GM23338 (cell line): Measurements from ENCODE around the gene CACNB2. TPM values are rescaled to one million over a fixed set of nuclear protein-coding genes. Genes with fewer than 3 reads are reported as not detected.

Experiments
- ATAC-seq: fragments of 200-7000 bp; cut with Tn5 transposase; 3 replicates; pipeline ENCODE4 v1.9.1; 2020
- DNase-seq: peaks from one replicate; pipeline ENCODE4 v3.0.0-alpha.2; 2015; ENCODE audit warnings: low spot score
- H2AFZ ChIP-seq: fragments of 200-600 bp; sonication (generic); 2 replicates; pipeline ENCODE4 v1.8.0; 2016; ENCODE audit warnings: antibody characterized with exemption, mild to moderate bottlenecking, moderate library complexity
- H3F3A ChIP-seq: fragments of 200-600 bp; sonication (generic); replicated peaks from 2 replicates; pipeline ENCODE4 v1.8.0; 2017; ENCODE audit warnings: antibody characterized with exemption, mixed run types, low read depth
- H3K27ac ChIP-seq: fragments of 200-600 bp; sonication (generic); 2 replicates; pipeline ENCODE4 v1.6.1; 2016; ENCODE audit warnings: low read depth
- H3K27me3 ChIP-seq: fragments of 200-600 bp; sonication (generic); 2 replicates; pipeline ENCODE4 v1.8.0; 2016; ENCODE audit warnings: mild to moderate bottlenecking, mixed run types, moderate library complexity; ENCODE audit not compliant: insufficient read depth
- H3K36me3 ChIP-seq: fragments of 200-600 bp; sonication (generic); 2 replicates; pipeline ENCODE4 v1.8.0; 2016; ENCODE audit warnings: mild to moderate bottlenecking; ENCODE audit not compliant: insufficient read depth
- H3K4me1 ChIP-seq: fragments of 200-600 bp; sonication (generic); 2 replicates; pipeline ENCODE4 v1.8.0; 2016; ENCODE audit warnings: mild to moderate bottlenecking, moderate library complexity; ENCODE audit not compliant: insufficient read depth
- H3K4me2 ChIP-seq: fragments of 200-600 bp; sonication (generic); 2 replicates; pipeline ENCODE4 v1.7.1; 2017; ENCODE audit warnings: mixed run types
- H3K4me3 ChIP-seq: fragments of 200-600 bp; sonication (generic); 2 replicates; pipeline ENCODE4 v1.6.1; 2016; ENCODE audit warnings: mixed run types
- H3K79me2 ChIP-seq: fragments of 200-600 bp; sonication (generic); replicated peaks from 2 replicates; pipeline ENCODE4 v1.8.0; 2017; ENCODE audit warnings: mild to moderate bottlenecking; ENCODE audit not compliant: insufficient read depth
- H3K9me2 ChIP-seq: fragments of 200-600 bp; sonication (generic); 2 replicates; pipeline ENCODE4 v1.8.0; 2017; ENCODE audit not compliant: insufficient read depth
- H4K20me1 ChIP-seq: fragments of 200-600 bp; sonication (generic); replicated peaks from 2 replicates; pipeline ENCODE4 v1.8.0; 2017; ENCODE audit warnings: mild to moderate bottlenecking; ENCODE audit not compliant: insufficient read depth
- H3K27ac Mint-ChIP-seq: 2 replicates; pipeline ENCODE4 v1.8.0; 2020; ENCODE audit warnings: inconsistent platforms, mild to moderate bottlenecking, moderate library complexity, mixed read lengths
- H3K27me3 Mint-ChIP-seq: 3 replicates; pipeline ENCODE4 v1.8.0; 2022; ENCODE audit warnings: low read depth, mild to moderate bottlenecking, moderate library complexity, mixed read lengths, inconsistent platforms; ENCODE audit not compliant: insufficient read depth, poor library complexity
- H3K36me3 Mint-ChIP-seq: 3 replicates; pipeline ENCODE4 v1.8.0; 2021; ENCODE audit warnings: low read depth, mild to moderate bottlenecking, inconsistent platforms, moderate library complexity, mixed read lengths
- H3K4me1 Mint-ChIP-seq: 3 replicates; pipeline ENCODE4 v1.8.0; 2020; ENCODE audit warnings: mild to moderate bottlenecking, inconsistent platforms, mixed read lengths
- H3K4me3 Mint-ChIP-seq: 3 replicates; pipeline ENCODE4 v1.8.0; 2021; ENCODE audit warnings: moderate library complexity, mild to moderate bottlenecking, inconsistent platforms, mixed read lengths
- H3K9me3 Mint-ChIP-seq: 3 replicates; pipeline ENCODE4 v1.8.0; 2020; ENCODE audit warnings: moderate library complexity, mild to moderate bottlenecking, inconsistent platforms, mixed read lengths
- CREB1 ChIP-seq: fragments of 250-450 bp; sonication (Bioruptor Pico); IDR thresholded peaks from 2 replicates; pipeline ENCODE4 v1.5.0; 2020; ENCODE audit warnings: low read depth, mild to moderate bottlenecking, moderate library complexity
- EZH2 ChIP-seq: fragments of 200-600 bp; sonication (generic); IDR thresholded peaks from one replicate; pipeline ENCODE4 v1.8.0; 2017; ENCODE audit warnings: antibody characterized with exemption, mild to moderate bottlenecking, low read depth; ENCODE audit not compliant: unreplicated experiment
- EZH2phosphoT487 ChIP-seq: fragments of 200-600 bp; sonication (generic); IDR thresholded peaks from one replicate; pipeline ENCODE4 v1.8.1; 2018; ENCODE audit warnings: antibody characterized with exemption; ENCODE audit not compliant: unreplicated experiment
- JUNB ChIP-seq: IDR thresholded peaks from one replicate; pipeline ENCODE4 v1.6.1; 2016; ENCODE audit warnings: antibody characterized with exemption; ENCODE audit not compliant: unreplicated experiment
- NANOG ChIP-seq: IDR thresholded peaks from 2 replicates; pipeline ENCODE4 v1.6.1; 2016; ENCODE audit warnings: antibody characterized with exemption, borderline replicate concordance
- POLR2AphosphoS5 ChIP-seq: IDR thresholded peaks from 2 replicates; pipeline ENCODE4 v1.6.1; 2016; ENCODE audit warnings: antibody characterized with exemption, low read depth
- STAT1 ChIP-seq: IDR thresholded peaks from one replicate; pipeline ENCODE4 v1.6.1; 2016; ENCODE audit warnings: antibody characterized with exemption; ENCODE audit not compliant: unreplicated experiment
- ZNF114 ChIP-seq: fragments of 250-450 bp; sonication (Bioruptor Pico); IDR thresholded peaks from 2 replicates; pipeline ENCODE4 v1.5.0; 2020; ENCODE audit warnings: mild to moderate bottlenecking, moderate library complexity
- ZNF331 ChIP-seq: fragments of 250-450 bp; sonication (Bioruptor Pico); IDR thresholded peaks from 2 replicates; pipeline ENCODE4 v1.5.0; 2020; ENCODE audit warnings: low read depth, mild to moderate bottlenecking, moderate library complexity
- polyA plus RNA-seq: library from polyadenylated mRNA; unstranded; fragments of >200 nt; fragmentation: Nextera tagmentation; extraction: Ambion mirVana; gene quantifications from 2 replicates; pipeline ENCODE4 v1.2.1, GENCODE V29; 2016
- total RNA-seq: library from RNA; depleted of rRNA; stranded (reverse); fragments of >200 nt; shearing (Covaris generic); gene quantifications from 2 replicates; pipeline ENCODE4 v1.2.3, GENCODE V29; 2014
- TF ChIP-seq, protein P1 (sequence below): fragments of 250-450 bp; sonication (Bioruptor Pico); IDR thresholded peaks from 2 replicates; pipeline ENCODE4 v1.5.0; 2020; ENCODE audit warnings: mild to moderate bottlenecking, moderate library complexity
- TF ChIP-seq, protein P2 (sequence below): IDR thresholded peaks from one replicate; pipeline ENCODE4 v1.6.1; 2018; ENCODE audit warnings: antibody characterized with exemption; ENCODE audit not compliant: unreplicated experiment
- TF ChIP-seq, protein P3 (sequence below), 2 experiments: fragments of 200-600 bp in 1 of 2; sonication (generic) in 1 of 2; conservative IDR thresholded peaks; 2 replicates each; pipeline versions ENCODE4 v1.5.1 to v1.6.1; 2016 to 2017; ENCODE audit warnings: antibody characterized with exemption in 2 of 2, low read depth in 2 of 2, mild to moderate bottlenecking in 2 of 2, moderate library complexity in 1 of 2
- TF ChIP-seq, protein P4 (sequence below): IDR thresholded peaks from 2 replicates; pipeline ENCODE4 v1.6.1; 2016; ENCODE audit warnings: antibody characterized with exemption

The CACNB2 gene
- total and polyA plus RNA-seq, 2 experiments from 2014 or later = 5.0 to 5.9 TPM

DNA sequence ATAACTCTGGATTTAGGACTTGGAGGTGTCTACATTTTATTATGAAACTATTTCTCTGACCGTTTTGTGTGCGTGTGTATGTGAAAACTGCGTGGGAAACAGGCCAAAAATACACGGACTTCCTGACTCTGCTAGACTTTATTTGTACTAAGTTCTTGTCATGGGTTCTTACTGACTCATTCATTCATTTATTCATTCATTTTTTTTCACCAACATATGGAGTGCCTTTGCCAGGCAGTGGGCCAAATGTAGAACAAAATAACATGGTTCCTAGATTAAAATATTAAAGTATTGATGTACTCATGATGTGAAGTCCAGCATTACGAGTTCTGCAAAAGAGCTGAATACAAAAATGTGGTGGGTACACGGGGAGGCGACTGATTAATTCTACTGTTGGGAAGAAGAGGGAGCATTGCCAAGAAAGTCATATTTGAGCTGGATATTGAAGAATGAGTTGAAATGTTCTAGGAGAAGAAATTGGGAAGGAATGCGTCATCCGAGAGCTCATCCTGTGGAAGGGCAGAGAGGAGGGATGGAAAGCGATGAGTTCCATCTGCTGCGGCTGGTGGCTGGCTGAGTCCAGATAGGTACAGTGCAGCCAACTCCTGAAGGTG, 24.6 kb downstream of the CACNB2 start:
- Histone ChIP-seq H3K27ac (no peak overlapping the region), H3K79me2 (no peaks in the 10 kb centered on the region), H3K27me3 (no peaks in the 10 kb centered on the region), H3K36me3 (no peaks in the 10 kb centered on the region), H3K4me1 (no peaks in the 10 kb centered on the region), H2AFZ (no peak overlapping the region), H4K20me1 (no peaks in the 10 kb centered on the region), H3K4me3 (no peak overlapping the region), H3K9me2 (no peaks in the 10 kb centered on the region), H3F3A (no peaks in the 10 kb centered on the region), H3K4me2 (no peak overlapping the region)
- Mint-ChIP-seq H3K36me3 (no peaks in the 10 kb centered on the region), H3K4me1 (no peaks in the 10 kb centered on the region), H3K4me3 (no peak overlapping the region), H3K27ac (no peak overlapping the region), H3K9me3 (no peaks in the 10 kb centered on the region), H3K27me3 (peaks cover 1% of the 10 kb centered on the region)
- DNase-seq (no peak), ATAC-seq (no peak)
- TF ChIP-seq STAT1 (no peak), POLR2AphosphoS5 (no peak), JUNB (no peak), ZNF331 (no peak), EZH2phosphoT487 (no peak), ZNF114 (CRISPR knock-in tag) (no peak), NANOG (no peak), CREB1 (CRISPR knock-in tag) (no peak), EZH2 (no peak)
- TF ChIP-seq, protein P1, sequence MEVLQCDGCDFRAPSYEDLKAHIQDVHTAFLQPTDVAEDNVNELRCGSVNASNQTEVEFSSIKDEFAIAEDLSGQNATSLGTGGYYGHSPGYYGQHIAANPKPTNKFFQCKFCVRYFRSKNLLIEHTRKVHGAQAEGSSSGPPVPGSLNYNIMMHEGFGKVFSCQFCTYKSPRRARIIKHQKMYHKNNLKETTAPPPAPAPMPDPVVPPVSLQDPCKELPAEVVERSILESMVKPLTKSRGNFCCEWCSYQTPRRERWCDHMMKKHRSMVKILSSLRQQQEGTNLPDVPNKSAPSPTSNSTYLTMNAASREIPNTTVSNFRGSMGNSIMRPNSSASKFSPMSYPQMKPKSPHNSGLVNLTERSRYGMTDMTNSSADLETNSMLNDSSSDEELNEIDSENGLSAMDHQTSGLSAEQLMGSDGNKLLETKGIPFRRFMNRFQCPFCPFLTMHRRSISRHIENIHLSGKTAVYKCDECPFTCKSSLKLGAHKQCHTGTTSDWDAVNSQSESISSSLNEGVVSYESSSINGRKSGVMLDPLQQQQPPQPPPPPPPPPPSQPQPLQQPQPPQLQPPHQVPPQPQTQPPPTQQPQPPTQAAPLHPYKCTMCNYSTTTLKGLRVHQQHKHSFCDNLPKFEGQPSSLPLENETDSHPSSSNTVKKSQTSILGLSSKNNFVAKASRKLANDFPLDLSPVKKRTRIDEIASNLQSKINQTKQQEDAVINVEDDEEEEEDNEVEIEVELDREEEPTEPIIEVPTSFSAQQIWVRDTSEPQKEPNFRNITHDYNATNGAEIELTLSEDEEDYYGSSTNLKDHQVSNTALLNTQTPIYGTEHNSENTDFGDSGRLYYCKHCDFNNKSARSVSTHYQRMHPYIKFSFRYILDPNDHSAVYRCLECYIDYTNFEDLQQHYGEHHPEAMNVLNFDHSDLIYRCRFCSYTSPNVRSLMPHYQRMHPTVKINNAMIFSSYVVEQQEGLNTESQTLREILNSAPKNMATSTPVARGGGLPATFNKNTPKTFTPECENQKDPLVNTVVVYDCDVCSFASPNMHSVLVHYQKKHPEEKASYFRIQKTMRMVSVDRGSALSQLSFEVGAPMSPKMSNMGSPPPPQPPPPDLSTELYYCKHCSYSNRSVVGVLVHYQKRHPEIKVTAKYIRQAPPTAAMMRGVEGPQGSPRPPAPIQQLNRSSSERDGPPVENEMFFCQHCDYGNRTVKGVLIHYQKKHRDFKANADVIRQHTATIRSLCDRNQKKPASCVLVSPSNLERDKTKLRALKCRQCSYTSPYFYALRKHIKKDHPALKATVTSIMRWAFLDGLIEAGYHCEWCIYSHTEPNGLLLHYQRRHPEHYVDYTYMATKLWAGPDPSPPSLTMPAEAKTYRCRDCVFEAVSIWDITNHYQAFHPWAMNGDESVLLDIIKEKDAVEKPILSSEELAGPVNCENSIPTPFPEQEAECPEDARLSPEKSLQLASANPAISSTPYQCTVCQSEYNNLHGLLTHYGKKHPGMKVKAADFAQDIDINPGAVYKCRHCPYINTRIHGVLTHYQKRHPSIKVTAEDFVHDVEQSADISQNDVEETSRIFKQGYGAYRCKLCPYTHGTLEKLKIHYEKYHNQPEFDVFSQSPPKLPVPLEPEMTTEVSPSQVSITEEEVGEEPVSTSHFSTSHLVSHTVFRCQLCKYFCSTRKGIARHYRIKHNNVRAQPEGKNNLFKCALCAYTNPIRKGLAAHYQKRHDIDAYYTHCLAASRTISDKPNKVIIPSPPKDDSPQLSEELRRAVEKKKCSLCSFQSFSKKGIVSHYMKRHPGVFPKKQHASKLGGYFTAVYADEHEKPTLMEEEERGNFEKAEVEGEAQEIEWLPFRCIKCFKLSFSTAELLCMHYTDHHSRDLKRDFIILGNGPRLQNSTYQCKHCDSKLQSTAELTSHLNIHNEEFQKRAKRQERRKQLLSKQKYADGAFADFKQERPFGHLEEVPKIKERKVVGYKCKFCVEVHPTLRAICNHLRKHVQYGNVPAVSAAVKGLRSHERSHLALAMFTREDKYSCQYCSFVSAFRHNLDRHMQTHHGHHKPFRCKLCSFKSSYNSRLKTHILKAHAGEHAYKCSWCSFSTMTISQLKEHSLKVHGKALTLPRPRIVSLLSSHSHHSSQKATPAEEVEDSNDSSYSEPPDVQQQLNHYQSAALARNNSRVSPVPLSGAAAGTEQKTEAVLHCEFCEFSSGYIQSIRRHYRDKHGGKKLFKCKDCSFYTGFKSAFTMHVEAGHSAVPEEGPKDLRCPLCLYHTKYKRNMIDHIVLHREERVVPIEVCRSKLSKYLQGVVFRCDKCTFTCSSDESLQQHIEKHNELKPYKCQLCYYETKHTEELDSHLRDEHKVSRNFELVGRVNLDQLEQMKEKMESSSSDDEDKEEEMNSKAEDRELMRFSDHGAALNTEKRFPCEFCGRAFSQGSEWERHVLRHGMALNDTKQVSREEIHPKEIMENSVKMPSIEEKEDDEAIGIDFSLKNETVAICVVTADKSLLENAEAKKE (CRISPR knock-in tag) = no peak
- TF ChIP-seq, protein P2, sequence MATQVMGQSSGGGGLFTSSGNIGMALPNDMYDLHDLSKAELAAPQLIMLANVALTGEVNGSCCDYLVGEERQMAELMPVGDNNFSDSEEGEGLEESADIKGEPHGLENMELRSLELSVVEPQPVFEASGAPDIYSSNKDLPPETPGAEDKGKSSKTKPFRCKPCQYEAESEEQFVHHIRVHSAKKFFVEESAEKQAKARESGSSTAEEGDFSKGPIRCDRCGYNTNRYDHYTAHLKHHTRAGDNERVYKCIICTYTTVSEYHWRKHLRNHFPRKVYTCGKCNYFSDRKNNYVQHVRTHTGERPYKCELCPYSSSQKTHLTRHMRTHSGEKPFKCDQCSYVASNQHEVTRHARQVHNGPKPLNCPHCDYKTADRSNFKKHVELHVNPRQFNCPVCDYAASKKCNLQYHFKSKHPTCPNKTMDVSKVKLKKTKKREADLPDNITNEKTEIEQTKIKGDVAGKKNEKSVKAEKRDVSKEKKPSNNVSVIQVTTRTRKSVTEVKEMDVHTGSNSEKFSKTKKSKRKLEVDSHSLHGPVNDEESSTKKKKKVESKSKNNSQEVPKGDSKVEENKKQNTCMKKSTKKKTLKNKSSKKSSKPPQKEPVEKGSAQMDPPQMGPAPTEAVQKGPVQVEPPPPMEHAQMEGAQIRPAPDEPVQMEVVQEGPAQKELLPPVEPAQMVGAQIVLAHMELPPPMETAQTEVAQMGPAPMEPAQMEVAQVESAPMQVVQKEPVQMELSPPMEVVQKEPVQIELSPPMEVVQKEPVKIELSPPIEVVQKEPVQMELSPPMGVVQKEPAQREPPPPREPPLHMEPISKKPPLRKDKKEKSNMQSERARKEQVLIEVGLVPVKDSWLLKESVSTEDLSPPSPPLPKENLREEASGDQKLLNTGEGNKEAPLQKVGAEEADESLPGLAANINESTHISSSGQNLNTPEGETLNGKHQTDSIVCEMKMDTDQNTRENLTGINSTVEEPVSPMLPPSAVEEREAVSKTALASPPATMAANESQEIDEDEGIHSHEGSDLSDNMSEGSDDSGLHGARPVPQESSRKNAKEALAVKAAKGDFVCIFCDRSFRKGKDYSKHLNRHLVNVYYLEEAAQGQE = no peak
- TF ChIP-seq, protein P3, sequence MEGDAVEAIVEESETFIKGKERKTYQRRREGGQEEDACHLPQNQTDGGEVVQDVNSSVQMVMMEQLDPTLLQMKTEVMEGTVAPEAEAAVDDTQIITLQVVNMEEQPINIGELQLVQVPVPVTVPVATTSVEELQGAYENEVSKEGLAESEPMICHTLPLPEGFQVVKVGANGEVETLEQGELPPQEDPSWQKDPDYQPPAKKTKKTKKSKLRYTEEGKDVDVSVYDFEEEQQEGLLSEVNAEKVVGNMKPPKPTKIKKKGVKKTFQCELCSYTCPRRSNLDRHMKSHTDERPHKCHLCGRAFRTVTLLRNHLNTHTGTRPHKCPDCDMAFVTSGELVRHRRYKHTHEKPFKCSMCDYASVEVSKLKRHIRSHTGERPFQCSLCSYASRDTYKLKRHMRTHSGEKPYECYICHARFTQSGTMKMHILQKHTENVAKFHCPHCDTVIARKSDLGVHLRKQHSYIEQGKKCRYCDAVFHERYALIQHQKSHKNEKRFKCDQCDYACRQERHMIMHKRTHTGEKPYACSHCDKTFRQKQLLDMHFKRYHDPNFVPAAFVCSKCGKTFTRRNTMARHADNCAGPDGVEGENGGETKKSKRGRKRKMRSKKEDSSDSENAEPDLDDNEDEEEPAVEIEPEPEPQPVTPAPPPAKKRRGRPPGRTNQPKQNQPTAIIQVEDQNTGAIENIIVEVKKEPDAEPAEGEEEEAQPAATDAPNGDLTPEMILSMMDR (conservative IDR thresholded peaks at IDR 0.05; ENCODE audit: low read depth in 2 of 2) = no peak
- TF ChIP-seq, protein P4, sequence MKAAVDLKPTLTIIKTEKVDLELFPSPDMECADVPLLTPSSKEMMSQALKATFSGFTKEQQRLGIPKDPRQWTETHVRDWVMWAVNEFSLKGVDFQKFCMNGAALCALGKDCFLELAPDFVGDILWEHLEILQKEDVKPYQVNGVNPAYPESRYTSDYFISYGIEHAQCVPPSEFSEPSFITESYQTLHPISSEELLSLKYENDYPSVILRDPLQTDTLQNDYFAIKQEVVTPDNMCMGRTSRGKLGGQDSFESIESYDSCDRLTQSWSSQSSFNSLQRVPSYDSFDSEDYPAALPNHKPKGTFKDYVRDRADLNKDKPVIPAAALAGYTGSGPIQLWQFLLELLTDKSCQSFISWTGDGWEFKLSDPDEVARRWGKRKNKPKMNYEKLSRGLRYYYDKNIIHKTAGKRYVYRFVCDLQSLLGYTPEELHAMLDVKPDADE = no peak
